GM12872 (cell line): Measurements from ENCODE around the gene PRTFDC1.

Experiments
- TF ChIP-seq, protein P1 (sequence below): IDR thresholded peaks from 3 replicates; pipeline ENCODE4 v1.5.1; 2011; ENCODE audit warnings: low read depth, mild to moderate bottlenecking, low read length, moderate library complexity; ENCODE audit not compliant: insufficient read depth

The PRTFDC1 gene

DNA sequence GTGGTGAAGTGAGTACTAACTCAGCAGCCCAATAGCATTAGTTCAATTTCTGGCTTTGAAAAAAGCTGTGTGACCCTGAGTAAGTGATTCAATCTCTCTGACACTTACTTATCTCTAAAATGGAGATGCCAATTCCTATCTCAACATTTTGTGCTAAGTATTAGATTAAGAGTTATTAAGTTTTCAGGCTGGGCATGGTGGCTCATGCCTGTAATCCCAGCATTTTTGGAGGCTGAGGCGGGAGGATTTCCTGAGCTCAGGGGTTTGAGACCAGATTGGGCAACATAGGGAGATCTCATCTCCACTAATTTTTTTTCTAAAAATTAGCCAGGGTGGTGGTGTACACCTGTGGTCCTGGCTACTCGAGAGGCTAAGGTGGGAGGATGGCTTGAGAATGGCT, 109.5 kb downstream of the PRTFDC1 start:
- TF ChIP-seq, protein P1, sequence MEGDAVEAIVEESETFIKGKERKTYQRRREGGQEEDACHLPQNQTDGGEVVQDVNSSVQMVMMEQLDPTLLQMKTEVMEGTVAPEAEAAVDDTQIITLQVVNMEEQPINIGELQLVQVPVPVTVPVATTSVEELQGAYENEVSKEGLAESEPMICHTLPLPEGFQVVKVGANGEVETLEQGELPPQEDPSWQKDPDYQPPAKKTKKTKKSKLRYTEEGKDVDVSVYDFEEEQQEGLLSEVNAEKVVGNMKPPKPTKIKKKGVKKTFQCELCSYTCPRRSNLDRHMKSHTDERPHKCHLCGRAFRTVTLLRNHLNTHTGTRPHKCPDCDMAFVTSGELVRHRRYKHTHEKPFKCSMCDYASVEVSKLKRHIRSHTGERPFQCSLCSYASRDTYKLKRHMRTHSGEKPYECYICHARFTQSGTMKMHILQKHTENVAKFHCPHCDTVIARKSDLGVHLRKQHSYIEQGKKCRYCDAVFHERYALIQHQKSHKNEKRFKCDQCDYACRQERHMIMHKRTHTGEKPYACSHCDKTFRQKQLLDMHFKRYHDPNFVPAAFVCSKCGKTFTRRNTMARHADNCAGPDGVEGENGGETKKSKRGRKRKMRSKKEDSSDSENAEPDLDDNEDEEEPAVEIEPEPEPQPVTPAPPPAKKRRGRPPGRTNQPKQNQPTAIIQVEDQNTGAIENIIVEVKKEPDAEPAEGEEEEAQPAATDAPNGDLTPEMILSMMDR, result no peak

DNA sequence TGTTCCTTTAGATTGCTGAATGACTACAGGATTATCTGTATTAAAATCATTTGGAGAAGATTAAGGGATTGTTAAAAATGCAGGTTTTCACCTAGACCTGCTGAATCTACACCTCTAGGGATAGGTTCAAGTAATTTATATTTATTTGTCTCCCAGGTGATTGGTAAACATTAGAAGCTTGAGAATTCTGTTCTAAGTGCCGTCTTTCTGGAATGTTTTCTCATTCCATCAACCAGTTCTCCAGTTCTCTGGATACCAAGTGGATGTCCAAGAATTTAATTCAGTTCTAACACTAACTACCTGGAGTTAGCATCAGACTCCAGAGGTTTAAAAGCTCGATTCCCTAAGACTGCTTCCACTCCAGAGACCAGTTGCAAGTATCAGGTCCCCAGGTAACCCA, 110.9 kb downstream of the PRTFDC1 start:
- TF ChIP-seq, protein P1, result no peak

DNA sequence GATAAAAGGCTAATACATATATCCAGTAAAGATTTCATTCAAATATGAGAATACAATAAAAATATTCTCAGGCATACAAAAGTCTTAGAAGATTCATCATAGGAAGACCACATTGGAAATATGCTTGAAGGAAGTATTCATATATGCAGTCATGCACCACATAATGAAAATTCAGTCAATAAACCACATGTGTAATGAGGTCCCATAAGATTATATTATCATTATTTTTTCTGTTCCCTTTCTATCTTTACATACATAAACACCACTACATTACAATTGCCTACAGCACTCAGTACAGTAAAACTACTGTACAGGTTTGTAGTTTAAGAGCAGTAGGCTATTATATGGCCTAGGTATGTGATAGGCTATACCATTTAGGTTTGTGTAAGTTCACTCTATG, 111.6 kb downstream of the PRTFDC1 start:
- TF ChIP-seq, protein P1, result no peak

DNA sequence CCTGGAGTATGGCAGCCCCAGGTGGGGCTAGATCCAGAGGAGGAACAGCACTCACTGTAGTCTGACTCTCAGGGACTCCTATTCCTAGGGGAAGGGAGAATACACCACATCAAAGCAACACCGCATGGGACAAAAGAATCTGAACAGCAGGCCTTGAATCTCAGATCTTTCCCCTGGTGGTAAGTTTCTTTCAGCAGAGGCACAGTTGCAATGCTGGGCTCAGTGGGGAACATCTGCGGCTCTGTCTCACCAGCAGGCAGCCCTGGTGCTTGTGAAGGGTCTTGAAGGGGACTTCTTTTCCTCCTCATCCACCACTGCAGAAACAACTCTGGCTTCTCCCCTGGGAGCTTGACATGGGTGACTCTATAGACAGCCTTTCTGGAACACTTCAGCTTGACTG, 117.5 kb downstream of the PRTFDC1 start:
- TF ChIP-seq, protein P1, result no peak

DNA sequence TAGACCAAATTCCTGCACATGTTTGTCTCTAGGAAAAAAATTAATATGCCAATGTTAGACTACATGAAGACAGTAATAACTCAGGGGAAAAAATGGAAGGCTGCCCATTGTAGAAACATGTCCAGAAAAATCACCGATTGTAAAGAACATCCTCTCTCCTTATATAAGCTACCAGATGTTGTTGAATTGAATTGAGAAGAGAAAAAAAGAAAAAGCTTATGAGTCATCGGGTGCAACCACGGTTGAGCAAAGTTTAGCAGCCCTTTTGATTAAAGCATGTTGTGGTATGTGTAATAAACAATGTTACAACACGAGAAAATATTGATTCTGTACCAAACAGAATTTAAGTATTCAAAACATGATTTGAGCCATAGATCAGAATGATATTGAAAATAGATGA, 126.4 kb downstream of the PRTFDC1 start:
- TF ChIP-seq, protein P1, result no peak

DNA sequence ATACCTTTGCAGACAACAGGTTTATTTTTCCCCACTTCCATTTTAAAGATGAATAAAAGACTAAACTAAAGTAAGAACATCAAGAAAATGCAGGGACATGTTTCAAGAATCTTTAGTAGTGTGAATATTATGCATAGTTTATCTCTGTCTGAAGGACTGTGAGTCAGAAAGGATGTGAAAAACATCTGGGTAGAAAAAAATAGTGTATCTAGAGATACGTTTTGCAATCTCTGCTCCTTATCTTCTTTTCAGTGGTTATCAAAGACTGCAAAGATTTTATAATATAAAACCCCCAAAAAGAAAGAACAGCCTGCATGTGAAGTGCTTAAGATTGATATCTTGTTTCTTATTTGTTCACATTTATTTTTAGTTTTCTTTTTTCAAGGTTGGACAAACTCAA, 126.9 kb downstream of the PRTFDC1 start:
- TF ChIP-seq, protein P1, result no peak

DNA sequence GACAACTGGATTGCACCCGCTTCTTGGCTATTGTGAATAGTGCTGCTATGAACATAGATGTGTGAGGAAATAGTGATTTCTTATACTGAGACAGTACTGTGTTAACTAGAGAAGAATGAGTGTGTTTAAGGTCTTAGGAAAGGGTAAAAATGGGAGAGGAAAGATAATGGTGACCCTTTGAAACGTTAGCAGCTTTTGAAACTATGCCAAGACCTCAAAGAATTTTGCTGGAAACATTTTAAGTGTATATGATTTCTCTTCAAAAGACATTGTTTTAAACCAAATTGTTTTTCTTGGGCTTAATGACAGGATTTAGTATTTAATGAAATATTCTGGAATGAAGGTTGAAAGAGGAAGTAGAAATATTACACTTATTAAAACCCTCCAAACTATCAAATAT, 127.9 kb downstream of the PRTFDC1 start:
- TF ChIP-seq, protein P1, result no peak

DNA sequence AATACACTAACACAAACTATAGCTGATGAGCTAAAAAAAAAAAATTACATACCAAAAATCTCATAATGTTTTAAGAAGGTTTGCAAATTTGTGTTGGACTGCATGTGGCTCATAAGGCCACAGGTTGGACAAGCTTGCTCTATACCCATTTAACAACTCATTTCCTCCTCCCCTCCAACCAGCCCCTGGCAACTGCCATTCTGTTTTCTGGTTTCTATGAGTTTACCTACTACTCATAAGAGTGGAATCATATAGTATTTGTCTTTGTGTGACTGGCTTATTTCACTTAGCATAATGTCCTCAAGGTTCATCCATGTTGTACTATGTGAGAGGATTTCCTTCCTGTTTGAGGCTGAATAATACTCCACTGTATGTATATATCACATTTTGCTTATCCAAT, 128.3 kb downstream of the PRTFDC1 start:
- TF ChIP-seq, protein P1, result no peak
